ENCODE data around the gene SEMA5A. TPM values are rescaled to one million over a fixed set of nuclear protein-coding genes. Genes with fewer than 3 reads are reported as not detected.

The SEMA5A gene
- total and polyA plus RNA-seq, 2 of the 8 experiments (the other 6 are each of a cell fraction or from before 2014, with no cell fraction given): 5.3 to 8.9 TPM

- Histone ChIP-seq H3K27ac (ENCODE audit: low read depth, low read length) (no peak overlapping the region), H3K79me1 (ENCODE audit: low read depth, low read length) (no peaks in the 10 kb centered on the region), H4K8ac (ENCODE audit: extremely low read depth, insufficient read depth, low read length) (no peak overlapping the region), H4K5ac (ENCODE audit: insufficient read length, low read depth, low read length) (no peak overlapping the region), H3K14ac (ENCODE audit: insufficient read length) (no peak overlapping the region), H3K23me2 (ENCODE audit: low read depth, low read length) (no peaks in the 10 kb centered on the region), H3K56ac (replicated peaks; ENCODE audit: insufficient read length, low read depth, low read length) (no peak overlapping the region), H2AK5ac (ENCODE audit: low read depth, low read length) (no peak overlapping the region), H3K27me3 (replicated peaks in 1 of 4; ENCODE audit: control insufficient read depth in 3 of 4, extremely low read depth in 1 of 4, insufficient read depth in 3 of 4, low read length in 3 of 4) (no peaks in the 10 kb centered on the region), H3K9ac (replicated peaks in 1 of 4; ENCODE audit: extremely low read depth in 1 of 4, low read depth in 3 of 4, low read length in 3 of 4) (no peak overlapping the region), H2BK12ac (ENCODE audit: low read depth, low read length) (no peak overlapping the region), H3K23ac (ENCODE audit: insufficient read length) (no peak overlapping the region), H3K36me3 (ENCODE audit: control insufficient read depth in 2 of 4, insufficient read depth in 4 of 4, low read length in 3 of 4) (no peaks in the 10 kb centered on the region), H3K4me1 (replicated peaks in 1 of 4; ENCODE audit: control insufficient read depth in 3 of 4, insufficient read depth in 4 of 4, low read length in 3 of 4) (no peaks in the 10 kb centered on the region), H3K79me2 (ENCODE audit: control insufficient read depth in 1 of 2, insufficient read depth in 2 of 2, low read length in 2 of 2) (no peaks in the 10 kb centered on the region), H2BK20ac (ENCODE audit: low read length) (no peak overlapping the region), H3K4me2 (ENCODE audit: insufficient read depth in 1 of 2, low read depth in 2 of 2, low read length in 2 of 2) (no peak overlapping the region), H2AFZ (ENCODE audit: low read length) (no peak overlapping the region), H4K20me1 (replicated peaks in 1 of 2; ENCODE audit: control insufficient read depth in 1 of 2, insufficient read depth in 2 of 2, low read length in 2 of 2) (no peaks in the 10 kb centered on the region), H2BK120ac (replicated peaks; ENCODE audit: low read depth, low read length) (no peak overlapping the region), H4K91ac (replicated peaks; ENCODE audit: insufficient read length, low read length) (no peak overlapping the region), H3K18ac (ENCODE audit: extremely low read depth, low read length) (no peak overlapping the region), H2BK5ac (ENCODE audit: low read depth, low read length) (no peak overlapping the region), H3K9me3 (ENCODE audit: insufficient read depth in 2 of 2, low read depth in 1 of 2, low read length in 1 of 2) (no peaks in the 10 kb centered on the region), H3K4ac (replicated peaks; ENCODE audit: insufficient read length, low read depth, low read length) (no peak overlapping the region), H2BK15ac (ENCODE audit: low read length) (no peak overlapping the region), H3K4me3 (ENCODE audit: extremely low read depth in 1 of 4, insufficient read depth in 2 of 4, low read depth in 3 of 4, low read length in 4 of 4) (no peak overlapping the region)
- POLR2A ChIA-PET (ENCODE audit: partially characterized antibody): no interaction called here
- CTCF ChIA-PET (ENCODE audit: partially characterized antibody): no interaction called here
- FAIRE-seq: no peak
- 96% methylated on average over 2 of the region's 2 CpGs; no CpG with 5 or more reads in 1 of the 2 experiments for WGBS, 2 experiments (ENCODE audit: extremely low coverage in 1 of 2, insufficient coverage in 1 of 2, insufficient read length in 1 of 2, insufficient replicate concordance in 2 of 2, low coverage in 1 of 2, low lambda C conversion rate in 2 of 2, missing lambda C conversion rate in 1 of 2)
- no peak for DNase-seq (ENCODE audit: low read depth in 1 of 2, low spot score in 2 of 2)
- no peak for TF ChIP-seq CBX5 (IDR thresholded peaks at IDR 0.05; ENCODE audit: low read depth, low read length)
- no peak for TF ChIP-seq SUZ12 (IDR thresholded peaks at IDR 0.05; ENCODE audit: low read length)
- TF ChIP-seq YY1 (IDR thresholded peaks at IDR 0.05; ENCODE audit: low read depth, low read length): no peak
- no peak for TF ChIP-seq TEAD4 (IDR thresholded peaks at IDR 0.05; ENCODE audit: low read depth, low read length)
- TF ChIP-seq CTCF (IDR thresholded peaks at IDR 0.05; ENCODE audit: control extremely low read depth in 1 of 3, insufficient read depth in 1 of 3, low read depth in 1 of 3, low read length in 3 of 3): no peak
These were observed 417.7 kb downstream of the SEMA5A start for GRCh38 chr5:9128136-9128535.

Data from H1 (cell line).